ENCODE results near the gene P3H3.

- TF ChIP-seq CTCF (IDR thresholded peaks at IDR 0.05; ENCODE audit: low read length) (no peak), EZH2 (optimal IDR thresholded peaks at IDR 0.05; ENCODE audit: low read depth, low read length) (no peak), EZH2phosphoT487 (IDR thresholded peaks at IDR 0.05; ENCODE audit: low read length) (no peak)
These were observed 40.9 kb upstream of the P3H3 start for GRCh38 chr12:6787309-6787708.
